Ramos (cell line): ENCODE data around the gene SNAI3.

Experiments
- in situ Hi-C: fragments of 300-500 bp; cut with MboI; formaldehyde crosslinking; loops from one replicate; pipeline ENCODE4 v1.14.3; 2022; ENCODE audit warnings: low sequenced_read_pairs; ENCODE audit not compliant: unreplicated experiment

The SNAI3 gene

DNA sequence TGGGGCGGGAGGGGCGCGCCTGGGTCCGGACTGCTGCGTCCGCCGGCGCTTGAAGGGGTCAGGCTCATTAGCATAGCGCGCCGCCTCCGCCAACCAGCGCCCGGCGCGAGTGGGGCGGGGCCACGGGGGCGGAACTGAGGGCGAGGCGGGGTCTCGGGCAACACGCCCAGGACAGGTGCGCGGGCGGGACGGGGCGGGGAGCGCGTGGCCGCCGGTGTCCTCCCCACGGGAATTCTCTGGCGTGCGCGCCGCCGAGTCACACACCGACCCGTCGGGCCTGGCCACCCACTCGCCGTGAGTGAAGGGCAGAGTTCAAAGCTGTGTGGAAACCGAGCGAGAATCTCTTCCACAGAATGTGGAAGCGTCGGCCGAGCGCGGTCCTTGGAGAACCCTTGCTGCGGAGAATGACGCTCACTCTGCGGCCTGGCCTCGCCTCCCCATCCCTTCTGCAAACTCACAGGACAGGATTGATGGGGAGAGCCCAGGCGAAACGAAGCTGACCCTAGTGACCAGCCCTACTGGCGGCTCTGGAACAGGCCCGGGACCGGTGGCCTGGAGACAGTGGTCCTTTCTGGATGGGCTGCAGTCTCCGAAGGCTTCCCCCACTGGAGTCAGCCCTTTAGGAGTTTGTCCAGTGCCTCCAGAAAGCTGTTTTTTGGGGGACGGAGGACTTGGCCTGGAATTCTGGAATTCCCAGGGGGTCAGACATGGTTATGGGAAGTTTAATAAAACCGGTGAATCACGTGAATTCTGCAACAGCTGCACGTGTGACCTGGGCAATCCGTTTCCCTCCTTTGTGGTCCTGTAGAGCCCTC lies at the start of gene SNAI3:
Gene SNAI3 (minus strand): TSS at position 69 of the 815 bp plus-strand sequence. CDS start 101 bp downstream, outside the sequence.
- in situ Hi-C loops, result no loop called here

- in situ Hi-C loops, result loop anchor here (10.0 kb wide), 1 partner anchor 479 kb away; the partner anchor contains the start of gene ZNF778
Observed at GRCh38 chr16:88736088-88736487, 49.8 kb upstream of the SNAI3 start.

- in situ Hi-C loops, result loop anchor here (10.0 kb wide), 1 partner anchor 479 kb away; the partner anchor contains the start of gene ZNF778
Observed at GRCh38 chr16:88735616-88736015, 49.3 kb upstream of the SNAI3 start.

DNA sequence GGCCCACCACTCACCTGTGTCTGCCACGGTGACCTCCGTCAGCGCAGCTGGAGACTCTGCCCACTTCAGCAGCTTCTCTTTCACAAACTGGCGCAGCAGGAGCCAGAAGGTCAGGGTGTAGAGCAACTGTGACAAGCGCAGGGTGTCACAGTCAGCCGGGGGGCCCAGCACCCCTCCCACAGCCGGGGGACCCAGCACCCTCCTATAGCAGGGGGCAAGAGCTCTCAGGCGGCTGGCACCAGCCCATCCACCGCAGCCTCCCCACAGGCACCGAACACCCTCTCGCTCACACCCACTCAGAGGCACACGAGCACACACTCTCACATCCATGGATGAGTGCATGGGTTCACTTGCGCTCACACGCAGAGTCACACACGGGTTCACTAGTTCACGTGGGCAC lies 48.8 kb upstream of the SNAI3 start:
- in situ Hi-C loops, result loop anchor here (10.0 kb wide), 1 partner anchor 480 kb away; the partner anchor contains the start of gene ZNF778

DNA sequence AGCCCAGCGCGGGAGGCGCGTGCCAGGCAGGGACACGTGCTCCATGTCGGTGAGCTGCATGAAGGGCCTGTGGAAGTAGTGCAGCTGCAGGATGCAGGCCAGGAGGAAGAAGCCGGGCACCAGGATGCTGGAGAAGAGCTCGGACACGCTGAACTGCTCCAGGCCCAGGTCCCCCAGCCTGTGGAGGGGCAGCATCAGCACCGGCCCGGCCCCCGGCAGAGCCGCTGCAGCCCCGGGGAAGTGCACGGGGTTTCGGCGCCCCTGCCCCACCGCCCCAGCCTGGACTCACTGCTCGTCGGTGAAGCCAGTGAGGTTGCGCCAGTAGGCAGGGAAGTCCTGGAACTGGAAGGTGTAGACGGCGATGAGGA lies 48.0 kb upstream of the SNAI3 start:
- in situ Hi-C loops, result loop anchor here (10.0 kb wide), 1 partner anchor 480 kb away; the partner anchor contains the start of gene ZNF778

DNA sequence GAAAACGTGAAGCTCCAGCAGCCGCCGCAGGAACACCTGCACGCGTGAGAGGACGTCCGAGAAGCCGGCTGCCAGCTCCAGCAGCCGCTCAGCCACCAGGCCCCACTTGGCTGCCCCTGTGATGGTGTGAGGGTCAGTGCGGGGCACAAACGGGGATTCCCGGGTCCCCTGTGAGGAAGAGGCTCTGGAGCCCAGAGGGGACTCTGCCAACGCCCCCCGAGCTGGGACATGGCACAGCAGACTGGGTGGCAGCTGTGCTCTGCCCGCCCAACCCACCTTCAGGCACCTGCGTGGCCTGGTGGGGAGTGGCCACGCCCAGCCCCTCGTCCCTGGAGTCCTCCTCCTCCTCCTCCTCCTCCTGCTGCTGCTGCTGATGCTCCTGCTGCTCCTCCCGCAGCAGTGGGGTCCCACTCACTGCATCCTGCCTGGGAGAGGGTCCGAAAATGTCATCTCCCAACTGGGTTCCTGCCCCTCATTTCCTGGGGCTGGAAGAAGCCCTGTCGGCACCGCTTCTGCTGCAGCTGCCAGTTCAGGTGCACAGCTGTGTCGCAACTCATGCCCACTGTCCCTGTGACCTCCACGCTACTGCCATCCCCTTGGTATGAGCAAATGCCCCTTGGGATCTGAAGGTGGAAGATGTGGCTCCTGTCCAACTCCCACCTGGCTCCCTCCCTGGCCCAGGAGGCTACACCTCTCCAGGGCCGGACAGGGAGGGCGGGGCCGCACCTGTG lies 47.5 kb upstream of the SNAI3 start:
- in situ Hi-C loops, result loop anchor here (10.0 kb wide), 1 partner anchor 481 kb away; the partner anchor contains the start of gene ZNF778

DNA sequence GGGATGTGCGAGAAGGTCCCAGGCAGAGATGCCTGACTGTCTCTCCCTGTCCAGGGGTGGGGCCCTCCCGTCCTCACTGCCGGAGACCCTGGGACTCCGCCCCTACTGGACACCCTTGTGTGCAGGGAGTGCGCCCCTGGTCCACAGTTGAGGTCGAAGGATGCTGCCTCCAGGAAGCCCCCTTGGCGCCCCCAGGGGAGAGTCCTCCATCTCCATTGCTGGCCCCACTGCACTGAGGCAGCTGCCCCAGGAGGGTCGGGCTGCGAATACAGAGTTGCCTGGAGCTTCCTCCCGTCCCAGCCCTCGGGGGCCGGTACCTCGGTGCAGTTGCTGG lies 46.6 kb upstream of the SNAI3 start:
- in situ Hi-C loops, result loop anchor here (10.0 kb wide), 1 partner anchor 482 kb away; the partner anchor contains the start of gene ZNF778

- in situ Hi-C loops, result loop anchor here (10.0 kb wide), 1 partner anchor 482 kb away; the partner anchor contains the start of gene ZNF778
Observed at GRCh38 chr16:88732172-88732960, 46.1 kb upstream of the SNAI3 start.

DNA sequence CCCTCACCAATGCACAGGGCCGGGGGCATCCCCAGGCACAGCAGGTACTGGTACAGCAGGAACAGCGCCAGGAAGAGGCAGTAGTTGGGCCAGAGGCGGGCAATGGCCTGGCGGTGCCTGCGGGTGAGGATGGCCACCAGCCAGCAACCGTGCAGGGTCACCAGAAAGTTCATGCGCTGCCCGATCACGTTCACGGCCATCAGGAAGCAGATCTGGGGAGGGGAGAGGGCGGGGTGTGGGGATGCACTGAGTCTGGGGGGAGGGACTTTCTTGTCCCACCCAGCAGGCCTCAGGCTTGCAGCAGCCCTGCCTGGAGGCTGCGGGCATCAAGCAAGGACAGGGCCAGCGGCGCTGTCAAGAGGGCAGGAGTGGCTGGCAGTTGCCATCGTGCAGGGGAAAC lies 45.4 kb upstream of the SNAI3 start:
- in situ Hi-C loops, result loop anchor here (10.0 kb wide), 1 partner anchor 483 kb away; the partner anchor contains the start of gene ZNF778

DNA sequence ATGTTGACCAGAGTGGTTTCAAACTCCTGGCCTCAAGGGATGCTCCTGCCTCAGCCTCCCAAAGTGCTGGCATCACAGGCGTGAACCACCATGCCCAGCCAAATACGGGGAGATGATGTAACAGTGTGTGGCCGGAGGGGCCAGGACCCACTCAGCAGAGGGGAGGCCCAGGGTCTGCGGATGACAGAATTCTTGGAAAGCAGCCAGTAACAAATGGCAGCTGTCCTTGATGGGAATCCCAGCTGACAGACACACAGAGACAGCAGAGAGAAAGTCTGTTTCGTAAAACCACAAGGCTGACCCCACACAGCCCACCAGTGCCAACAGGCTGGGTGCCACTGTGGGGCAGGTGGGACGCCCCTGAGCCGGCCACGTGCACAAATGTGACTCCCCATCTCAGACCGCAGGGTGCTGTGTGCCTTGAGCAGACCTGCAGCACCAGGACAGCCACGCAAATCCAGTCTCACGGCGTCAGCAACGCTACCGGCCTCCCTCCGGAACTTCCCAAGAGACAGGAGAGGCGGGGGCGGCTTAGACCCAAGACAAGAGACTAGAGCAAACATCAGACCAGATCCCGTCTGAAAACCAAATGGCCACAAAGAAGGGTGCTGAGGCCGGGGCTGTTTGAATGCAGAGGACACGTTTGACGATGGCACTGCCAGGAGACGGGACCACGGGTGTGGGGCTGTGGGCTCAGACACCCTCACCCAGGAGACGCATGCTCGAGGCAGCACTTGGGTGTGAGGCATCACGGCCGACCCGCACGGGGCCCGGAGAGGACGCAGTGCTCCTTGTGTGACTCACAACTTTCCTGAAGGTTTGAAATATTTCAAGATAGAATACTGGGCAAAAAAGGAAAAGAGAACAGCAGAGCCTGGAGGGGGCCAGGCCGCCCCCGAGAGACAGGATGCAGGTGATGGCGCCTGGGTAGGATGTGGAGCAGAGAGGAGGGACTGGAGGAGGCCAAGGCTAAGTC lies 44.6 kb upstream of the SNAI3 start:
- in situ Hi-C loops, result loop anchor here (10.0 kb wide), 1 partner anchor 484 kb away; the partner anchor contains the start of gene ZNF778

DNA sequence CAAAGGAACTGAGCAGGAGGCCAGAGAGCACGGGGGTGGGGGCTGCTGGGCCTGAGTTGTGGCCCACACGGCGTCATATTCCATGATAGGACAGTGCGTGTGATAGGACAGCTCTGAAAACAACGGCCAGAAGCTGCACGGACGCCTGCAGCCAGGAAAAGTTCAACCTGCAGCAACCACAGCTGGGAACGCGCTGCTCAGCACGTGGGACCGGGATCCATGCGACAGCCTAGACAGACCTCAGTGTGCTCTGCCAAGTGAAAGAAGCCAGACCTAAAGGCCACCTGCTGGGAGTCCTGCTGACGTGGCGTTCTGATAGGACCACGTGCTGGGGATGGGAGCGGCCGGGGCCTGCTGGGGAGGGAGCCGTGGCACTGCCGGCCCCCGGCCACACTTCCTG lies 41.6 kb upstream of the SNAI3 start:
- in situ Hi-C loops, result no loop called here

DNA sequence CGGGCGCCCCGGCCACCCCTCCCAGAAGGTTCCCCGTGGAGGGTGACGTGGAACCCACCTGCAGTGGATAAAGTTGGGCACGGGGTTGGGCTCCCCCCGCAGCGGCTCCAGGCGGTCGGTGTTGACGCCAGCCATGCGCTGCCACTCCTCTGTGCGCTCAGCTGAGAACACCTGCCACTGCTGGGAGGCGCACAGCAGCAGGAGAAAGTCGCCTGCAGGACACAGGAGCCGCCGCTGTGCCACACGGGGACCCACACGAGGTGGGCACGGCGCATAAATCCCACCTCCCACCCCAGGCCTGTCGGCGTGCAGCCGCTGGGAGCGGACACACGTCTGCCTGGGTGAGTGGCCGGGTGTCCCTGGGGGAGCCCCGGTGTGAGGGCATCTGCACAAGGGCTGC lies 40.7 kb upstream of the SNAI3 start:
- in situ Hi-C loops, result no loop called here

- in situ Hi-C loops, result no loop called here
Observed at GRCh38 chr16:88726408-88726749, 40.1 kb upstream of the SNAI3 start.

- in situ Hi-C loops, result no loop called here
Observed at GRCh38 chr16:88725609-88726407, 39.5 kb upstream of the SNAI3 start.

DNA sequence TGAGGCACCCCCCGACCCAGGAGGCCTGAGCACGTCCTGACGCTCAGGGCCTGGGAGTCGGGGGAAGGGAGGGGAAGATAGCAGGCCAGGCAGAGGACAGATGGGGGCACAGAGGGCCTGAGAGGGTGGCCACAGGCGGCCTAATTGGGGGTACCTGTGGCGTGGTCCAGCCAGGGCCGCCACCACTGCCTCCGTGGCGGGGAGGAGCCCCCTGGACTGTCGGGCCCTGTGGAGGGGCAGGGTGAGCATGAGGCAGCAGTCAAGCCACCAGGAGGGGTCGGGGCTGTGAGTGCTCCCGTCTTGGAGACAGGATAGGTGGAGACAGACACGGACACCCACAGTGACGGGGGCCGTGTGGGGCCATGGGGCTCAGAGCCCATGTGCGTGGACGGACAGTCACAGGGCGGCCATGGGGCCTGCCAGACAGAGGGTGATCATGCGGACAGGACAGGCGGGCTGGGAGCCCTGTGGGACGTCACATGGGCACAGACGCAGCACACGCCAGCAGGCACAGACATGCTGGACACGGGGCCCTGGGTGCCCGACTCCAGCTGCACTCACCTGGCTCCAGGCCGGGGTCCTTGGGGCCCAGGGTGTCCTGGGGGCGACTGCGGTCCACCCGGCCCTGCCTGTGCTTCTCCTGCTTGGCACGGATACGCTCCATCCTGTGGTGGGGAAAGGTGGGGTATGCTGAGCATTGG lies 38.7 kb upstream of the SNAI3 start:
- in situ Hi-C loops, result no loop called here

DNA sequence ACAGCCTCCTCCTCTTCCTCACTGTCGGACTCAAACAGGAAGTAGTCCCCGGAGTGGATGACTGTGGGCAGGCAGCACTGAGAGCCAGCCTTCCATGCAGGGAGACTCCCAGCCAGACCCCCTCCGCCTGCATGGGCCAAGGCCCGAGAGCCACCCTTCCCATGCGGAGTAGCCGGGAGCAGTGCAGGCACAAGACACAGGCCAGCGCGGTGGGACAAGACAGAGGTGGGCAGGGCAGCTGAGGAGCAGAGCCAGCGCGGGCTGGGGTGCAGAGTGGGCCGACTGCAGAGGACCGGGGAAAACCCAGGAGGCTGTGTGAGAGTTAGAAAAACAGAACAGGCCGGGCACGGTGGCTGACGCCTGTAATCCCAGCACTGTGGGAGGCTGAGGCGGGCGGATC lies 37.6 kb upstream of the SNAI3 start:
- in situ Hi-C loops, result no loop called here

DNA sequence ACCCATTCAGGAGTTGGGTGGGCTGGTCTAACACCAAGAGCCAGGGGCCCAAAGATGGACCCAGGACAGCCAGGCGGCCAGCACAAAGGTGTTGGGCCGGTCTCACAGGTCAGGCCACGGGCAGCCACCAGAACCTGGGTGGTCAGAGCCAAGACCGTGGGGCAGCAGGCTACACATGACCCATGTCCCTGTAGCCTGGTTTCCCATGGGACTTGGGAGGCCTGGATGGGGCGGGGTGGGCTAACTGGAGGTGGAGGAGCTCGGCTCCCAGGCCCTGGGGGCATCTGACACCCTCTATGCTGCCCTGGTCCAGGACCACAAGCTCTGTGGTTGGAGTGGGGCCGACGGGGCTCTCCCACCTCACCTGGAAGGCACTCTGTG lies 37.2 kb upstream of the SNAI3 start:
- in situ Hi-C loops, result no loop called here
